ENCODE measurements around the gene TNS3. TPM values are rescaled to one million over a fixed set of nuclear protein-coding genes. Genes with fewer than 3 reads are reported as not detected.

Gene TNS3
- total and polyA plus RNA-seq, 10 of the 15 experiments (the other 5 are each of a cell fraction or from before 2014, with no cell fraction given): 0.27 to 2.7 (median 0.79) TPM

- Histone ChIP-seq H3K27me3 (replicated peaks in 1 of 2; ENCODE audit: control insufficient read depth in 2 of 2, insufficient read depth in 2 of 2, low read length in 1 of 2) (no peaks in the 10 kb centered on the region), H3K79me2 (ENCODE audit: control insufficient read depth, insufficient read depth, low read length) (no peaks in the 10 kb centered on the region), H3K27ac (ENCODE audit: control insufficient read depth, insufficient read depth) (no peak overlapping the region), H3K9ac (ENCODE audit: control insufficient read depth, insufficient read depth, low read length) (no peak overlapping the region), H3K36me3 (ENCODE audit: control insufficient read depth in 2 of 2, insufficient read depth in 2 of 2, low read length in 1 of 2) (no peaks in the 10 kb centered on the region), H3K4me2 (ENCODE audit: control insufficient read depth, insufficient read depth) (no peak overlapping the region), H4K20me1 (ENCODE audit: control insufficient read depth, insufficient read depth) (no peaks in the 10 kb centered on the region), H3K9me3 (replicated peaks; ENCODE audit: control insufficient read depth, insufficient read depth, low read length) (no peaks in the 10 kb centered on the region), H3K4me1 (ENCODE audit: control insufficient read depth, insufficient read depth, low read length) (no peaks in the 10 kb centered on the region), H3K4me3 (no peak overlapping the region), H2AFZ (ENCODE audit: control insufficient read depth, low read depth, low read length) (no peak overlapping the region)
- BruUV-seq (replicated peaks): no TSS peak
- RAD21 ChIA-PET (ENCODE audit: unreplicated experiment): no interaction called here
- CTCF ChIA-PET: interaction anchor here (0.7 kb wide), 1 partner anchor 100 kb away, joined by 3 read pairs; no protein-coding TSS in a partner anchor
- WGBS (ENCODE audit: insufficient coverage, insufficient replicate concordance, low lambda C conversion rate, missing lambda C conversion rate): 3% methylated on average over 3 of the region's 5 CpGs
- SMC1A ChIA-PET (ENCODE audit: uncharacterized antibody, unreplicated experiment): no interaction called here
- POLR2A ChIA-PET: no interaction called here
- FAIRE-seq: no peak
- in situ Hi-C loops (cut with MboI): no loop called here
- DNase-seq (ENCODE audit: low read depth, low spot score): no peak
- no peak for TF ChIP-seq ATF3 (IDR thresholded peaks at IDR 0.05; ENCODE audit: borderline replicate concordance, extremely low read depth, low read depth, low read length)
- no peak for TF ChIP-seq ATF7 (IDR thresholded peaks at IDR 0.05; ENCODE audit: low read depth)
- TF ChIP-seq YY1 (IDR thresholded peaks at IDR 0.05; ENCODE audit: low read depth, low read length): no peak
- no peak for TF ChIP-seq GATAD2B (conservative IDR thresholded peaks at IDR 0.05; ENCODE audit: low read depth)
- intact Hi-C loops (cut with micrococcal nuclease; ENCODE audit: unreplicated experiment): no loop called here
- no peak for ATAC-seq
Measured at GRCh38 chr7:47367369-47367768, 214.5 kb downstream of the TNS3 start.

GRCh38 chr7:47366960-47367359 lies 215.0 kb downstream of the TNS3 start:
- H4K20me1 ChIP-seq (ENCODE audit: control insufficient read depth, insufficient read depth): no peaks in the 10 kb centered on the region
- ChIA-PET SMC1A (ENCODE audit: uncharacterized antibody, unreplicated experiment) (no interaction called here), RAD21 (ENCODE audit: unreplicated experiment) (no interaction called here), CTCF (no interaction called here), POLR2A (no interaction called here)
- H3K36me3 ChIP-seq (ENCODE audit: control insufficient read depth in 2 of 2, insufficient read depth in 2 of 2, low read length in 1 of 2): no peaks in the 10 kb centered on the region
- BruUV-seq (replicated peaks): no TSS peak
- H3K4me2 ChIP-seq (ENCODE audit: control insufficient read depth, insufficient read depth): no peak overlapping the region
- TF ChIP-seq ZBTB4 (CRISPR knock-in tag; IDR thresholded peaks at IDR 0.05): no peak
- no peak for ATAC-seq
- no peak for DNase-seq (ENCODE audit: low read depth, low spot score)
- FAIRE-seq: no peak
- no peaks in the 10 kb centered on the region for H3K9me3 ChIP-seq (replicated peaks; ENCODE audit: control insufficient read depth, insufficient read depth, low read length)
- H2AFZ ChIP-seq (ENCODE audit: control insufficient read depth, low read depth, low read length): no peak overlapping the region
- H3K79me2 ChIP-seq (ENCODE audit: control insufficient read depth, insufficient read depth, low read length): no peaks in the 10 kb centered on the region
- WGBS (ENCODE audit: insufficient coverage, insufficient replicate concordance, low lambda C conversion rate, missing lambda C conversion rate): 53% methylated on average over 8 of the region's 8 CpGs
- no peak overlapping the region for H3K4me3 ChIP-seq
- no peak overlapping the region for H3K9ac ChIP-seq (ENCODE audit: control insufficient read depth, insufficient read depth, low read length)
- intact Hi-C loops (cut with micrococcal nuclease; ENCODE audit: unreplicated experiment) (no loop called here), in situ Hi-C loops (cut with MboI) (no loop called here)
- no peaks in the 10 kb centered on the region; the same call in 1 of the 2 replicates for H3K4me1 ChIP-seq (ENCODE audit: control insufficient read depth, insufficient read depth, low read length)
- no peaks in the 10 kb centered on the region for H3K27me3 ChIP-seq (replicated peaks in 1 of 2; ENCODE audit: control insufficient read depth in 2 of 2, insufficient read depth in 2 of 2, low read length in 1 of 2)
- H3K27ac ChIP-seq (ENCODE audit: control insufficient read depth, insufficient read depth): no peak overlapping the region

Measured in GM12878 (cell line).